ENCODE results near the gene KRAS.

DNA sequence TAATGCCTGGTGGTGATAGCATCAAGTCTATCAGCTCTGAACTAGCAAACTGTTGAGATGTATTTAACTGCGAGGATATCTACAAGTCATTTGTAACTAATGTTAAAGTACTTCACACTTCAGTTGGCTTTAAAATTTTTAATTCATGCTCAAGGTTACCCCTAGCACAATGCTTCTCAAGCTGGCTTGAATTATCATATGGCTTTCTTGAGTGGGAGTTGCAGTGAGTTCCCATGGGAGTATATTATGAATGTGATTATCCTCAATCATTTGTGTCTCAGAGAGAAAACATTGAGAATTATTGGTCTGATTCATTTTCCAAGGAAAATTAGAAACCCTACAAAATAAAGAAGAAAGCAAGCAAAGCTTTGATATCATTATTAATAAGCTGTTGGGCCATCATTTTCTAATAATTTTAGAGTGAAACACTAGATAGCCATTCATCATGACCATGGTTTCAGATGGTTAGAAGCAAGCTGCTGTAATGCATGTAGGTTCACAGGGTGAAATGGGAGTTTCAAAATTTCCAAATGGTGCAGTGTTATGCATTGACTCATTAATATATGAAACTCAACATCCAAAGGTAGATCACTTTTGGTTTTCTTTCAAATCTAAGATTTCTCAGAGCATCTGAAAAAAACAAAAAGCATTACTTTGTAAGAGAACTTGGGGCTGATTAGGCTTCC lies 11.8 kb upstream of the KRAS start:
- no peak for TF ChIP-seq CTCF (IDR thresholded peaks at IDR 0.05)
- TF ChIP-seq POLR2A (IDR thresholded peaks at IDR 0.05): no peak

Measured in right lobe of liver (tissue), 4 donors.